SK-N-SH (cell line): ENCODE data around the gene GRM5. TPM values are rescaled to one million over a fixed set of nuclear protein-coding genes. Genes with fewer than 3 reads are reported as not detected.
"Not testable (repeated sequence)": the region's sequence is repeated elsewhere in the genome, so short reads cannot be mapped to it uniquely, and the experiment has no call there.

ENCODE experiments used
- CTCF ChIA-PET: fragments of 300-600, 350-600 bp; formaldehyde crosslinking; extraction: SDS; loops from one replicate; lab custom pipeline; 2021; lab: Yijun Ruan, JAX
- POLR2A ChIA-PET: fragments of 350-600 bp; sonication (Branson Sonifier 250); formaldehyde crosslinking; extraction: SDS; loops from one replicate; lab custom pipeline; 2020; ENCODE audit warnings: antibody characterized with exemption, inconsistent platforms; lab: Yijun Ruan, JAX
- DNase-seq: peaks from one replicate; pipeline ENCODE4 v3.0.0; 2012
- H2AFZ ChIP-seq: fragments of 200-600 bp; sonication (generic); 2 replicates; pipeline ENCODE4 v1.8.1; 2016; ENCODE audit warnings: antibody characterized with exemption, mild to moderate bottlenecking, low read depth
- H3F3A ChIP-seq: fragments of 200-600 bp; sonication (generic); replicated peaks from 2 replicates; pipeline ENCODE3; 2016; ENCODE audit warnings: antibody characterized with exemption, mild to moderate bottlenecking; ENCODE audit not compliant: insufficient read depth
- H3K27ac ChIP-seq, 2 experiments: fragments of 200-500 bp in 1 of 2; fragments of 200-600 bp in 1 of 2; sonication (Bioruptor generic) in 1 of 2; sonication (generic), shearing (Covaris generic) in 1 of 2; 2 replicates each; pipeline versions ENCODE4 v1.5.1 to v1.6.1; 2014 to 2016; ENCODE audit warnings: low read depth in 2 of 2, inconsistent platforms in 1 of 2, low read length in 1 of 2, mild to moderate bottlenecking in 1 of 2, mixed read lengths in 1 of 2
- H3K27me3 ChIP-seq: fragments of 200-600 bp; sonication (generic), shearing (Covaris generic); 2 replicates; pipeline ENCODE4 v1.6.1; 2016; ENCODE audit warnings: mixed run types; ENCODE audit not compliant: insufficient read depth
- H3K36me3 ChIP-seq, 2 experiments: fragments of 200-500 bp in 1 of 2; fragments of 200-600 bp in 1 of 2; sonication (Bioruptor generic) in 1 of 2; sonication (generic) in 1 of 2; replicated peaks in 1 of 2; 2 replicates each; pipeline versions ENCODE3 to v1.5.1; 2014 to 2016; ENCODE audit warnings: low read length in 1 of 2, mild to moderate bottlenecking in 1 of 2; ENCODE audit not compliant: insufficient read depth in 2 of 2, control insufficient read depth in 1 of 2
- H3K4me1 ChIP-seq, 2 experiments: fragments of 200-500 bp in 1 of 2; fragments of 200-600 bp in 1 of 2; sonication (Bioruptor generic) in 1 of 2; sonication (generic), shearing (Covaris generic) in 1 of 2; 2 replicates each; pipeline versions ENCODE4 v1.5.1 to v1.6.1; 2014 to 2016; ENCODE audit warnings: low read depth in 1 of 2, low read length in 1 of 2, mixed run types in 1 of 2; ENCODE audit not compliant: insufficient read depth in 2 of 2, control insufficient read depth in 1 of 2
- H3K4me2 ChIP-seq: fragments of 200-600 bp; sonication (generic), shearing (Covaris generic); 2 replicates; pipeline ENCODE4 v1.6.1; 2017; ENCODE audit warnings: mixed run types
- H3K4me3 ChIP-seq, 2 experiments: fragments of 200-500 bp in 1 of 2; fragments of 200-600 bp in 1 of 2; sonication (Bioruptor generic) in 1 of 2; sonication (generic), shearing (Covaris generic) in 1 of 2; 2 replicates each; pipeline versions ENCODE4 v1.5.1 to v1.8.1; 2014 to 2016; ENCODE audit warnings: low read depth in 2 of 2, inconsistent platforms in 1 of 2, low read length in 1 of 2, mild to moderate bottlenecking in 1 of 2, mixed read lengths in 1 of 2, moderate library complexity in 1 of 2
- H3K79me2 ChIP-seq: fragments of 200-600 bp; sonication (generic); 2 replicates; pipeline ENCODE4 v1.8.1; 2017; ENCODE audit warnings: mild to moderate bottlenecking; ENCODE audit not compliant: insufficient read depth
- H3K9ac ChIP-seq: fragments of 200-600 bp; sonication (generic); 2 replicates; pipeline ENCODE4 v1.6.1; 2017; ENCODE audit warnings: mixed run types
- H3K9me2 ChIP-seq: fragments of 200-600 bp; sonication (generic); 2 replicates; pipeline ENCODE4 v1.6.1; 2017; ENCODE audit warnings: mixed run types
- H3K9me3 ChIP-seq: fragments of 200-600 bp; sonication (generic); 2 replicates; pipeline ENCODE4 v1.6.1; 2017; ENCODE audit warnings: mixed run types, mild to moderate bottlenecking, moderate library complexity
- H4K20me1 ChIP-seq: fragments of 200-600 bp; sonication (generic); 2 replicates; pipeline ENCODE4 v1.6.1; 2017; ENCODE audit warnings: mild to moderate bottlenecking, mixed run types; ENCODE audit not compliant: insufficient read depth
- CHD2 ChIP-seq: fragments of 150-350 bp; IDR thresholded peaks from 2 replicates; pipeline ENCODE4 v1.6.1; 2018; ENCODE audit warnings: low read length; ENCODE audit not compliant: partially characterized antibody
- CTCF ChIP-seq: fragments of 200-600 bp; sonication (generic); IDR thresholded peaks from 2 replicates; pipeline ENCODE4 v1.6.1; 2017; ENCODE audit warnings: antibody characterized with exemption, mild to moderate bottlenecking, moderate library complexity
- ELF1 ChIP-seq: IDR thresholded peaks from 2 replicates; pipeline ENCODE4 v1.4.0; 2012
- EP300 ChIP-seq, 2 experiments: IDR thresholded peaks; 2 replicates each; pipeline versions ENCODE4 v1.4.0 to v1.6.1; 2012; ENCODE audit warnings: borderline replicate concordance in 1 of 2, low read depth in 1 of 2, low read length in 1 of 2
- EZH2phosphoT487 ChIP-seq: fragments of 200-600 bp; sonication (generic); IDR thresholded peaks from 2 replicates; pipeline ENCODE4 v1.6.1; 2017; ENCODE audit warnings: low read depth, mixed run types, mild to moderate bottlenecking, antibody characterized with exemption, moderate library complexity, borderline replicate concordance
- FOSL2 ChIP-seq: IDR thresholded peaks from 2 replicates; pipeline ENCODE4 v1.4.0; 2012; ENCODE audit warnings: low read depth, mild to moderate bottlenecking, moderate library complexity, borderline replicate concordance
- FOXJ3 ChIP-seq: sonication (generic); formaldehyde crosslinking; IDR thresholded peaks from 2 replicates; pipeline ENCODE4 v1.5.1; 2020; ENCODE audit warnings: mild to moderate bottlenecking, missing genetic modification reagents
- FOXM1 ChIP-seq: IDR thresholded peaks from 2 replicates; pipeline ENCODE4 v1.4.0; 2012; ENCODE audit warnings: low read depth, mild to moderate bottlenecking
- GABPA ChIP-seq: IDR thresholded peaks from 2 replicates; pipeline ENCODE4 v1.4.0; 2012; ENCODE audit warnings: low read depth, mild to moderate bottlenecking
- IRF3 ChIP-seq: fragments of 150-350 bp; IDR thresholded peaks from 2 replicates; pipeline ENCODE4 v1.6.1; 2016; ENCODE audit warnings: mild to moderate bottlenecking, low read depth, low read length
- MXI1 ChIP-seq: IDR thresholded peaks from 2 replicates; pipeline ENCODE4 v1.6.1; 2012; ENCODE audit warnings: mild to moderate bottlenecking, low read depth, low read length, improper control_type of control experiment
- NFIC ChIP-seq: IDR thresholded peaks from 2 replicates; pipeline ENCODE4 v1.4.0; 2012; ENCODE audit warnings: borderline replicate concordance
- NRF1 ChIP-seq: IDR thresholded peaks from 2 replicates; pipeline ENCODE4 v1.6.1; 2012; ENCODE audit warnings: low read depth, mild to moderate bottlenecking, low read length
- POLR2AphosphoS5 ChIP-seq: IDR thresholded peaks from 2 replicates; pipeline ENCODE4 v1.6.1; 2012; ENCODE audit warnings: low read depth, low read length
- RCOR1 ChIP-seq: fragments of 150-350 bp; IDR thresholded peaks from 2 replicates; pipeline ENCODE4 v1.6.1; 2017; ENCODE audit warnings: antibody characterized with exemption, low read length
- REST ChIP-seq: IDR thresholded peaks from 2 replicates; pipeline ENCODE4 v1.6.1; 2012; ENCODE audit warnings: mild to moderate bottlenecking, low read depth, low read length, moderate library complexity
- RFX5 ChIP-seq: IDR thresholded peaks from 2 replicates; pipeline ENCODE4 v1.6.1; 2012; ENCODE audit warnings: mild to moderate bottlenecking, improper control_type of control experiment, low read length
- SIN3A ChIP-seq: IDR thresholded peaks from 2 replicates; pipeline ENCODE4 v1.6.1; 2012; ENCODE audit warnings: low read depth, mild to moderate bottlenecking, low read length, moderate library complexity, borderline replicate concordance
- YY1 ChIP-seq: IDR thresholded peaks from 2 replicates; pipeline ENCODE4 v1.4.0; 2012; ENCODE audit warnings: low read depth, mild to moderate bottlenecking
- ZBTB33 ChIP-seq: IDR thresholded peaks from 2 replicates; pipeline ENCODE4 v1.4.0; 2012; ENCODE audit warnings: low read depth, borderline replicate concordance
- WGBS: methylation state at CpG from one replicate; pipeline ENCODE4 v1.1.6; 2017; ENCODE audit warnings: low lambda C conversion rate; 5-methylcytosine and 5-hydroxymethylcytosine counted together
- polyA plus RNA-seq, 3 experiments: library from polyadenylated mRNA; depleted of rRNA; stranded (reverse); fragments of >200 nt; gene quantifications; 2 replicates each; pipeline ENCODE4 v1.2.3, GENCODE V29; 2012

Gene GRM5
- polyA plus RNA-seq, 1 of the 3 experiments (the other 2 are of a cell fraction): not detected

- H3K4me1 ChIP-seq: no peaks in the 10 kb centered on the region
- H3K27me3 ChIP-seq: no peaks in the 10 kb centered on the region
- H3K9me2 ChIP-seq: no peaks in the 10 kb centered on the region
- H4K20me1 ChIP-seq: no peaks in the 10 kb centered on the region
- TF ChIP-seq SIN3A (no peak), ELF1 (no peak), ZBTB33 (no peak), EP300 (IDR thresholded peaks at IDR 0.05; ENCODE audit: borderline replicate concordance in 1 of 2, low read depth in 1 of 2, low read length in 1 of 2) (no peak), EZH2phosphoT487 (no peak), POLR2AphosphoS5 (no peak), RCOR1 (no peak), GABPA (no peak), CTCF (no peak), RFX5 (no peak), YY1 (no peak), NRF1 (no peak), NFIC (no peak), REST (no peak), FOXJ3 (no peak), FOXM1 (no peak), IRF3 (no peak), CHD2 (no peak), MXI1 (no peak), FOSL2 (no peak)
- TF ChIP-seq, all 33 proteins: peak for 0
- Histone ChIP-seq H3K27ac (no peak overlapping the region), H3K9me3 (no peaks in the 10 kb centered on the region), H3F3A (no peaks in the 10 kb centered on the region), H3K79me2 (no peaks in the 10 kb centered on the region), H3K9ac (no peak overlapping the region), H3K4me3 (no peak overlapping the region), H2AFZ (no peak overlapping the region), H3K4me2 (no peak overlapping the region), H3K36me3 (no peaks in the 10 kb centered on the region)
- no peak for DNase-seq
- CTCF ChIA-PET: no interaction called here
- WGBS: 0% methylated on average over 2 of the region's 2 CpGs
- POLR2A ChIA-PET: no interaction called here
Measured at GRCh38 chr11:89021339-89021738, 44.4 kb downstream of the GRM5 start.

- H3K4me3 ChIP-seq, H4K20me1 ChIP-seq, H3K27me3 ChIP-seq, H3F3A ChIP-seq, H3K9me3 ChIP-seq, H3K9me2 ChIP-seq, DNase-seq, H3K36me3 ChIP-seq, H3K27ac ChIP-seq, H3K4me1 ChIP-seq, H3K4me2 ChIP-seq, POLR2A ChIA-PET, H3K79me2 ChIP-seq, H2AFZ ChIP-seq, CTCF ChIA-PET, H3K9ac ChIP-seq: not testable (repeated sequence)
Measured at GRCh38 chr11:89019827-89020547, 45.8 kb downstream of the GRM5 start.
